ENCODE data around the gene ARHGEF1.

- no peak for TF ChIP-seq HOXA7 (CRISPR knock-in tag; IDR thresholded peaks at IDR 0.05; ENCODE audit: borderline replicate concordance)
- TF ChIP-seq ZNF274 (IDR thresholded peaks at IDR 0.05; ENCODE audit: low read length), result no peak
- TF ChIP-seq ZNF274 (tag by site-specific recombination; IDR thresholded peaks at IDR 0.05; ENCODE audit: borderline replicate concordance), result no peak
- no peak for TF ChIP-seq ZNF555 (tag by site-specific recombination; conservative IDR thresholded peaks at IDR 0.05)
- no peak for TF ChIP-seq ZNF658 (tag by site-specific recombination; IDR thresholded peaks at IDR 0.05)
- no peak for TF ChIP-seq ZNF510 (tag by site-specific recombination; IDR thresholded peaks at IDR 0.05; ENCODE audit: insufficient replicate concordance)
- TF ChIP-seq, protein P1, sequence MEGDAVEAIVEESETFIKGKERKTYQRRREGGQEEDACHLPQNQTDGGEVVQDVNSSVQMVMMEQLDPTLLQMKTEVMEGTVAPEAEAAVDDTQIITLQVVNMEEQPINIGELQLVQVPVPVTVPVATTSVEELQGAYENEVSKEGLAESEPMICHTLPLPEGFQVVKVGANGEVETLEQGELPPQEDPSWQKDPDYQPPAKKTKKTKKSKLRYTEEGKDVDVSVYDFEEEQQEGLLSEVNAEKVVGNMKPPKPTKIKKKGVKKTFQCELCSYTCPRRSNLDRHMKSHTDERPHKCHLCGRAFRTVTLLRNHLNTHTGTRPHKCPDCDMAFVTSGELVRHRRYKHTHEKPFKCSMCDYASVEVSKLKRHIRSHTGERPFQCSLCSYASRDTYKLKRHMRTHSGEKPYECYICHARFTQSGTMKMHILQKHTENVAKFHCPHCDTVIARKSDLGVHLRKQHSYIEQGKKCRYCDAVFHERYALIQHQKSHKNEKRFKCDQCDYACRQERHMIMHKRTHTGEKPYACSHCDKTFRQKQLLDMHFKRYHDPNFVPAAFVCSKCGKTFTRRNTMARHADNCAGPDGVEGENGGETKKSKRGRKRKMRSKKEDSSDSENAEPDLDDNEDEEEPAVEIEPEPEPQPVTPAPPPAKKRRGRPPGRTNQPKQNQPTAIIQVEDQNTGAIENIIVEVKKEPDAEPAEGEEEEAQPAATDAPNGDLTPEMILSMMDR (tag by site-specific recombination; IDR thresholded peaks at IDR 0.05), result no peak
- 0 out of 2 replicates have a peak, but pooled peaks have one; percentile 3 for TF ChIP-seq ZNF239 (tag by site-specific recombination; IDR thresholded peaks at IDR 0.05)
- no peak for TF ChIP-seq ZNF24 (tag by site-specific recombination; IDR thresholded peaks at IDR 0.05)
- peak; percentile 82 for TF ChIP-seq ZNF362 (tag by site-specific recombination; IDR thresholded peaks at IDR 0.05)
- no peak for TF ChIP-seq ZNF473 (tag by site-specific recombination; IDR thresholded peaks at IDR 0.05)
Measured at GRCh38 chr19:41862445-41862986, 20.5 kb upstream of the ARHGEF1 start.
